Inflammatory macrophage treated with lipopolysaccharide for 1 hour (primary cell): ENCODE measurements around the gene ETV7.
"Not testable (repeated sequence)": the region's sequence is repeated elsewhere in the genome, so short reads cannot be mapped to it uniquely, and the experiment has no call there.

Source experiments
- DNase-seq, 2 donors: peaks; one replicate each; pipeline ENCODE4 v3.0.0-alpha.2; 2020 to 2022

The ETV7 gene

DNA sequence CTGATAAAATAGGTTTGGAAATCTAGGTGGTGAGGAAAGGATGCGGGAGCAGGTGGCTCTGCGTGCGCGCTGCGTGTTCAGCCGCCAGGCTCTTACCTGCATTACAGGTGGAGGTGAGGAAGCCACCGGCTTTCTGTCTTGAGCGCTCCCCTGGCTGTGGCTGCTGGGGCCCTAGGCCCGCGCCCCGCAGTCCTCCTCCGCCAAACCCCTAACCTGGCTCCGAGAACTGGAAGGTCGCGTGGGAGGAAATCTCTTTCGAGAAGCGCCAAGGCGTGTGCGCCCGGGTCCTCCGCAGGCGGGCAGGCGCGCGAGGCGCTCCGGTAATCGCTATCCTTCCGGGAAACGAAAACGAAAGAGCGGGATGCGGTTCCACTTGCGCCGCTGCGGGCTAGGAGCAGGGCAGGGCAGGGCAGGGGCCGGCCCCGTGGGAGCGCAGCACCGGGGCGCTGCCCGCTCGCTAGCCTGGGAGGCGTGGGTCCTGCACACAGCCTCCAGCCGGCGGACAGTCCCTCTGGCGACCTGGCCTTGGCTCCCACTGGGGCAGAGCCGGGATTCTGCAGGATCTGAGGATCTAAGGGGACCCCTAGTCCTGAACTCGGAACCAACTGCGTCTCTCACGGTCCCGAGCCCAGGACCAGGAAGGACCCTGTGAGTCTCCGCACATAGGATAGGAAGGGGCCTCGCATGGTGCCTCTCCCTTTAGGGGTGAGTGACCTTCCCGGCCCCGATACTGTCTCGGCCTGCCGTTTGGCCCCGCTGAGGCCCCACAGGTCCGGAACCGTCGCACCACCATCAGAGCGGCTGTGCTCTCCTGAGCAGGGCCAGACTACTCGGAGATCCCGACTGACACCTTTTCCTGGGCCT, at the start of gene ETV7:
TSS of gene ETV7 (minus strand) at position 230 of the 864 bp plus-strand sequence. CDS start at position 102, 128 bp downstream.
- peak; percentile 48 to 73 for DNase-seq

DNA sequence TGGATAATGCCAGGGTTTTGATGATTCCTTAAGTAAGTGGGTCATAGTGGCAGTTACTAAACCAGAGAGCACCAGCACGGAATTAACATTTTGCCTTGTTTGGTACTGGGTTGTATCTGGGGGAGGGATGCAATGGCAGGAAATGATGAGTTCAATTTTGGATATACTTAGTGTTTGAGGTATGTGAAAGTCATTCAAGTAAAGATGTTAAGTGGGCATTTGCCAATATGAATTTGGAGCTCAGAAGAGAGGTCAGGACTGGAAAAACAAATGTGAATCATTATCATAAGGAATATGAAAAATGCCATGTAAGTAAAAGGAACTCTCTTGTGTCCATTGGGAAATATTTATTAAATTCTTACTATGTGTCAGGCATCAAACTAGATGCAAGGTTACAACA, 49.0 kb upstream of the ETV7 start:
- DNase-seq, result no peak

DNA sequence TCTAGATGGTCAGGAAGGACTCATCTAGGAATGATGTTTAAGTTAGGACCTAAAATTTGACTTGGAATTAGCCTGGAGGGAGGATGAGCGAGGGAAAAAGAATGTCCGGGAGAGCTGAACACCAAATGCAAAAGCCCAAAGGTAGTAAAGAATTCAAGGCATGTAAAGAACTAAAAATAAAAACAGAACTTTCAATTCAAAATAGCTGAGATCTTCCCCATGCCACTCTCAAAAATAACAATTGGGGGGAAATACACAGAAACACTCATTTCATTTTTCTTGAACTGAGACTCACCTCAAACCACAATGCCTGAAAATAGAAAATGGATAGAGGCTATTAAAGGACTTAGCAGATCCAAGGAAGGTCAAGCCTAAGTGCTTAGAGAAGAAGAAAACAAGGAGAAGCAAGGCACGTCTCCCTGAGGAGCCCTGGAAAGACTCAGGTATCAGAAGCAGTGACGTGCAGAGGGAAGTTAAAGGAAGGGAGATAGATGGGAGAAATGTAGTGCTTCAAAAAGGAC, 44.7 kb upstream of the ETV7 start:
- DNase-seq, result no peak

DNA sequence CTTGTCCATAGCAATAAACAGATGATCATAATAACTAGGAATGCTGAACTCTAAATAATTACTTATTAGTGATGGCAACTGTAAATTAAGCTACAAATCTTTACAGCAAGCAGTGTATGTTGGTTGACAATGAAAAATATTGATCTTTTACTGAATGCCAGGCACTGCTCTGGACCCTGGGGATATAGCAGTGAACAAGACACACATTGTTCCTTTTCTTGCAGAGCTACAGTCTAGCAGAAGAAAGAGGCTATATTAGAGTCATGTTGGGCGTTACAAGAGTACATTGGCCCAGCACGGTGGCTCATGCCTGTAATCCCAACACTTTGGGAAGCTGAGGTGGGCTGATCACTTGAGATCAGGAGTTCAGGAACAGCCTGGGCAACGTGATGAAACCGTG, 43.7 kb upstream of the ETV7 start:
- no peak for DNase-seq

DNA sequence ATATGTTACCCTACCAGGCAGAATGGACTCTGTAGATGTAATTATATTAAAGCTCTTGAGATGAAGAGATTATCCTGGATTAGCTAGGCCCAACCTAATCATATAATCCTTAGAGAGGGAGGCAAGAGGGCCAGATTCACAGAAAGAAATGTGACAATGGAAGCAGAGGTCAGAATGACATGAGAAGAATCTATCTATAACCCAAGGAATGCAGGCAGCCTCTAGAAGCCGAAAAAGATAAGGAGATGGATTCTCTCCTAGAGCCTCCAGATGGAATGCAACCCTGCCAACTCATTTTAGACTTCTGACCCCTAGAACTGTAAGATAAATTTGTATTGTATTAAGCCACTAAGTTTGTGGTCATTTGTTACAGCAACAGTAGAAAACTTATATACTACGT, 42.9 kb upstream of the ETV7 start:
- no peak for DNase-seq

DNA sequence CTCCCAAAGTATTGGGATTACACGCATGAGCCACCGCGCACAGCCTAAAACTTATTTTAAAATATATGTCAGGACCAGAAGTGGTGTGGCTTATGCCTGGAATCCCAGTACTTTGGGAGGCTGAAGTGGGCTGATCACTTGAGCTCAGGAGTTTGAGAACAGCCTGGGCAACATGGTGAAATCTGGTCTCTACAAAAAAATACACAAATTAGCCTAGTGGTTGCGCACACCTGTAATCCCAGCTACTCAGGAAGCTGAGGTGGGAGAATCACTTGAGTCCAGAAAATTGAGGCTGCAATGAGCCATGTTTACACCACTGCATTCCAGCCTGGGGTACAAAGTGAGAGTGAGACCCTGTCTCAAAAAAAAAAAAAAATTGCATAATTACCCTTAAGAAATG, 41.4 kb upstream of the ETV7 start:
- peak in 1 of 2 donors; percentile 17 for DNase-seq

DNA sequence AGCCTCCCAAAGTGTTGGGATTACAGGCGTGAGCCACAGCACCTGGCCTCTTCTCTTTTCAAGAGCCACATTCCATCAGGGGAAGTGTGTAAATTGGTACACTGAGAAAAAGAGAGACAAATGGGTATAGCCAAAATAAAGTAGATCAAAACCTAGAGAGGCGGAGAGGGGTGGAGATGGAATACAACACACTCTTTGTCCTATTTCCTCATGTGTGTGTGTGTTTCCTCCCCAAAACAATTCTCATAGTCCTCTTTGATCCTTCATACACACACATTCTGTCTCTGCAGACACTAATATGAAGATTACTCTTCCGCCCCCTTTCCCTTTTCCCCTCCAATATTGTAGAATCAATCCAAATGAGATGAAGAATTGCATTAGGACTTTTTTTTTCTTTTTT, 39.2 kb upstream of the ETV7 start:
- no peak for DNase-seq

DNA sequence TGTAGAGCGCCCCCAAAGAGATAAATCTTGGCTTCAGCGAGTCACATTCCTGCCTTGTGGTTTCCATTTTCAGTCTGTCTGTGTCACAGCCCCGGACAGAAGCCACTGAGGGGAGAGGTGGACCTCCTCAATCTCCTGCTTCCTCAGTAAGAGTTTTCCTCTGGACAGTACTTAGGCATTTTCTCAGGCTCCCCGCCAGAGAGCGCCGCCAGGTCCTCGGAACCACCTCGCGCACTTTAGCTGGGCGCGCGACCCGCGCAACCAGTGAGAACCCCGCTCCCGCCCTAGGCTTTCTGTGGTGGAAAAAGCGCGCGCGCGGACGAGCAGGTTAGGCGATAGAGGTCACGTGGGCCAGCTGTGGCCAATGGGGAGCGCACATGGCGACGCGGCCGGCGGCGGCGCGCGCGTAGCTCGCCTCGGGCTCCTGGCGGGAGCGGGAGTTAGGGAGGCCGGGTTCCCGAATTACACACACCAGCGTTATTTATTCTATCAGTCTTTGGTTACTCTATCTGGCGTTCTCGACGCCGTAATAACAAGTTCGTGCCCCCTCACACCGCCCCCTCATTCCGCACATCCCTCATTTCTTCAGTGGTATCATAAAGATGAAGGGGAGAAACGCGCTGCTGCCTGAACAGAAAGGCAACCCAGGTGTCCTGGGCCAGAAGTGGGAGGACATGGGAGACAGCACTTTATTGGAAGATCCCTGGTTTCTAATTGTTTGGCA, 35.8 kb upstream of the ETV7 start:
- peak; percentile 97 for DNase-seq

DNA sequence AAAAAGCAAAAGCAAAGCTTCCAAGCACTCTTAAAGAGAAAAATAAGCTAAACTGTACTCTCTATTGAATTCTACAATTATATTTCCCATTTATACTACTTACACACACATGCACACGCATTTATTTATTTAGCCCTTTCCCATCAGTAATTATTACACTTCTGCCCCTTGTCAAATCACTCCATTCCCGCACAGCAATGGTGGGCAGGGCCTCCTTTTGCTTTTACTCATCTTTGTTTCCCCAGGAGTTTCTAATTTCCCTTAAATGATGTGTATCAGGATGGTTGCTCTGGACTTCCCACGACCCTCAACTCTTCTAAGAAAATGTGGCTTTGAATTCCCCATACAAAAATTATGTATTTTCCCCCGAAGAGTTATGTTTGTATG, 35.2 kb upstream of the ETV7 start:
- no peak for DNase-seq

DNA sequence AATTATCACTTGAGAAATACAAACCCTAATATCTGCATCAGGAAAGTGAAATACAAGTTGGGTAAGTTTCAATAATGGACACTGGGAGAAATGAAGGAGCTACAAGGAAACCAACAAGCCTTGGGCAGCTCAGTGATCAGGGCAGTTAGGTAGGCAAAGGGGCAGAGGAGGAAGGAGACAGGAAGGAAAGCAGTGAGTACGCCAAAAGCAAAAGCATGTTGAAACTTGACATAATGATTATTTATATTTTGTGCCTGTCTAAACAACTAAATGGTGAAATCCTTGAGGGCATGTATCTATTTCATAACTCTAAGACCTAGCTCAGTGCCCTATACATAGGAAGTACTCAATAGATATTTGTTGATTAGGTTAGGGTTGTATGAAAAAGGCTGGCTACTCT, 31.8 kb upstream of the ETV7 start:
- DNase-seq, result peak in 1 of 2 donors; percentile 18

DNA sequence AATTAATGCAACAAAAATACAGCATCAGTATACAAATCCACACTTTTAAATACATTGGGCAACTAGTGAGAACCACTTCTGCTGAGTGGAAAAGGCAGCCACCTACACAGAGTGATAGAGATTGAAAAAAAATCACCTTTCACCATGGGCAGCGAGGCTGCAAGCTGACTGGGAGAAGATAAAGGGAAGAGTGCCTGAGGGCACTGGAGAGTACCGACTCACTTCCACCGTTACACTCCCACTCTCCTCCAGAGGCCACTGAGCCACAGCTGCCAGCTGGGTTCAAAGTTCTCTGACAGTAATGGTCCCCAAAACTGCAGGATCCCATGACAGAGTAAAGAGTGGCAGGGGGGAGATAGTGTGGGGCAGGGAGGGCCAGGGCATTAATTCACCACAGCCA, 31.1 kb upstream of the ETV7 start:
- no peak for DNase-seq

DNA sequence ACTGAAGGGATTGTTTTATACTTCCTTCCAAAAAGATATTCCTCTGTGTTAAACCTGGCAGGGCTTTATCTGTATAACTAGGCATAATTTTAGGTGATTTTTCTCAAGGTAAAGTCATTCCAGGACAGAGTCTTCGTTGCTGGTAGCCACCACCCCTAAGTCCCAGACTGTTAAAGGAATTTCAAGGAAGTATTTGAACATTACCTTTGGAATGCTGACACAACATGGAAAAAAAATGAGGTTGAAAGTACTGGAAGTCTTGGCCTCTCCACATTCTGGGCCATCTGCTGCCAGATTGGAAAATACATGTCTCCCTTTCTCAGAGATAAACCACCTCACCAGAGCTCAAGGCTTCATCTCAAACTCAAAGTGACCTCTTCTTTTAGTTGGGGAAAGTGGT, 27.0 kb upstream of the ETV7 start:
- no peak for DNase-seq

DNA sequence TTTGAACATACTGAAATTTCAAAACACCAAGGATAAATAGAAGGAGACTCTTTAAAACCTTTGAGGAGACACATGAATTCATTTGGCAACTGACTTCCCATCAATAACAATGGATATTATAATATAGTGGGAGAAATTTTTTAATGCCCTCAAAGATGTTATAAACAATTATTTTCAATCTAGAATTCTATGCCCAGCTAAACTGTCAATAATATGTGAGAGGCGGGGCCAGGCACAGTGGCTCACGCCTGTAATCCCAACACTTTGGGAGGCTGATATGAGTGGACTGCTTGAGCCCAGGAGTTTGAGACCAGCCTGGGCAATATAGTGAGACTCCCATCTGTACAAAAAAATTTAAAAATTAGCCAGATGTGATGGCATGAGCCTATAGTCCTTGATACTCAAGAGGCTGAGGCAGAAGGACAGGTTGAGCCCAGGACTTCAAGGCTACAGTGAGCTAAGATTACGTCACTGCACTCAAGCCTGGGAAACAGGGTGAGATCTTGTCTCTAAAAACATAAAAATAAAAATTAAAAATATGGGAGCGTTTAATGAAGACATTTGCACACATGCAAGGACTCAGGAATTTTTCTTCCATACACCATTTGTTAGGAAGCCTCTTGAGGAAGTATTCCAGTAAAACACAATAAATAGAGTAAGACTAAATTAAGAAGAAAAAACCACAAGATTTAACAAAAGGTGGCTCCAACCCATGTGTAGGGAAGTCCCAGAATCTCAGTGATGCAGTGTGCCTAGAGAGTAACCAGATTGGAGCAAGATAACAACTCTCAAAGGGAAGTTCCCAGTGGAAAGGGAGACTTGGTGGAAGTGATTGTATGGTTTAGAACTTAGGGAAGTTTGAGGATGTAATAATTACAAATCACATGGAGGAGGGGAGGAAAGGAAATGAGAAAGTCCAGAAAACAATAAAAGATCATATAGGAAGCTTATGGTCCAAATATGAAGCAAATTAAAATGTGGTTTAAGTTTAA, 26.3 kb upstream of the ETV7 start:
- peak; percentile 17 to 57 for DNase-seq

DNA sequence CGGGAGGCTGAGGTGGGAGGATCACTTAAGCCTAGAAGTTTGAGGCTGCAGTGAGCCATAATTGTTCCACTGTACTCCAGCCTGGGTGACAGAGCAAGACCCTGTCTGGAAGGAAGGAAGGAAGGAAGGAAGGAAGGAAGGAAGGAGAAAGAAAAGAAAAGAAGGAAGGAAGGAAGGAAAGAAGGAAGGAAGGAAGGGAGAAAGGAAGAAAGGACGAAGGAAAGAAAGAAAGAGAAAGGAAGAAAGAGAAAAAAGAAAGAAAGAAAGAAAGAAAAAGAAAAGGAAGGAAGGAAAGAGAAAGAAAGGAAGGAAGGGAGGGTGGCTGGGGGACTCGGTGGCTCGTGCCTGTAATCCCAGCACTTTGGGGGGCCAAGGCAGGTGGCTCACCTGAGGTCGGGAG, 22.2 kb upstream of the ETV7 start:
- not testable (repeated sequence) for DNase-seq

DNA sequence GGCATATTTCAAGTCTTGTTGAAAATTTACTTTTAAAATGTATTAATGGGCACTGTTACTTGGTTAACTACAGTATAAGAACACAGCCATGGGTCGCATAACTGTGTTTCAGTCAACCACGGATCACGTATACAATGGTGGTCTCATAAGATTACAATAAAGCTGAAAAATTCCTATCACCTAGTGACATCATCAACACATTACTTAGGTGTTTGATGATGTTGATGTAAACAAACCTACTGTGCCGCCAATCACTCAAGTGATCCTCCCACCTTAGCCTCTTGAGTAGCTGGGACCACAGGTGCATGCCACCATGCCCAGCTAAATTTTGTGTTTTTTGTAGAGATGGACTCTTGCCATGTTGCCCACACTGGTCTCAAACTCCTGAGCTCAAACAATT, 16.7 kb upstream of the ETV7 start:
- DNase-seq, result no peak

DNA sequence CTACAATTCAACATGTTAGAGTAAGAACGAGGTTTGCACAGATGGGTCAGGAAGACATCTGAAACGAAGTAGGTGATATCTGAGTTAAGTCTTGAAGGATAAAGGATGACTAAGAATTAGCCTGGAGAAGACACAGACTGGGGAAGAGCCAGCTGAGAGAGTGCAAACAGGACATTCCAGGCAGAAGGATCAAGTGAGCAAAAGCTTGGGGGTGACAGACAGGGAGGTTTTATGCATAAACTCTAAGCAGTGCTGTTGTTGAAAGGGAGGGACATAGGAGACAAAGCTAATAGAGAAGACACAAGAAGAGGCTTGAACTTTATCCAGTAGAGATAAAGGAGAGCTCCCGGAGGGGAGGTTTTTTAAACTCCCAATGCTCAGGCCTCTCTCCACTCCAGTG, 15.0 kb upstream of the ETV7 start:
- DNase-seq, result no peak

DNA sequence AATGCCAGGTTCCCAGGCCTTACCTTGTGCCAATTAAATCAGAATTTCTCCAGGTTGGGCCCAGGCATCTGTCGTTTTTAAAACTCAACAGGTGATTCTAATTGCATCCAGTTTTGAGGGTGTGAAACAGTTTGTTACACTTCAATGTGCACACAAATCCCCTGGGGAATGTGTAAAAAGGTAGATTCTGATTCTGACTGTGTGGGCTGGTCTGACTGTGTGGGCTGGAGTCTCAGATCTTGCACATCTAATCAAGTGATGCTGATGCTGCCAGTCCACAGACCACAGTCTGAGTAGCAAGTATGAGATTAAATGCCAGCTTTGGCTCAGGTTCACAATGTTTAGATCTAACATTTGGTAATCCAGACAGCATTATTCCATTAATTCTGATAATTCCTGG, 12.5 kb upstream of the ETV7 start:
- no peak for DNase-seq

DNA sequence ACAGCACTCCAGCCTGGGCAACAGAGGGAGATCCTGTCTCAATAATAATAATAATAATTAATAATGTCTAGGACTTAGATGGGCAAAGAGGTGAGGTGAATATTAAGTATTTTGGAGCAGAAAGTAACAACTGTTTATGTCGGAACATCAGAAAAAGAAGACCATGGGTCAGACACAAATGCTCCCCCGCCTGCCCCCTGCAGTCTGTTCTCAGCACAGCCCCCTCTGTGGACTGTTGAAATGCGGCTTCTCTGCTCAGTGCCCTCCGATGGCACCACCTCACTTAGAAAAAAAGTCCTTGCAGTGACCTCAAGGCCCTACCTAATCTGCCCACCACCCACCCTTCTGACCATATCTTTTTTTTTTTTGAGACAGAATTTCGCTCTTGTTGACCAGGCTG, 5.2 kb upstream of the ETV7 start:
- DNase-seq, result no peak

DNA sequence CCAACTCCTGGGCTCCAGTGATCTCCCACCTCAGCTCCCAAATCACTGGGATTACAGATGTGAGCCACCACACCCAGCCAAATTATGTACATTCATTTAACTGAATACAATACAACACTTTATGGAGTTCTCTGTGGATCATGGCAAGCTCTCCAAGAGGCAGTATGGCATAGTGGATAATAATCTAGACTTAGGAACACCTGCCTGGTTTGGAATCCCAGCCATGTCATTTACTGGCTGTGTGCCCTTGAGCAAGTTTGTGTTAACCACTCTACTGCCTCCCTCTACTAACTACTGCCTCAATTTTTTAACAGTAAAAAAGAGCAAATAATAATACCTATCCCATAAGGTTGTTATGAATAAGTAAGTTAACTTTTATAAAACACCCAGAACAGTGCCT, 1.9 kb upstream of the ETV7 start:
- DNase-seq, result no peak

DNA sequence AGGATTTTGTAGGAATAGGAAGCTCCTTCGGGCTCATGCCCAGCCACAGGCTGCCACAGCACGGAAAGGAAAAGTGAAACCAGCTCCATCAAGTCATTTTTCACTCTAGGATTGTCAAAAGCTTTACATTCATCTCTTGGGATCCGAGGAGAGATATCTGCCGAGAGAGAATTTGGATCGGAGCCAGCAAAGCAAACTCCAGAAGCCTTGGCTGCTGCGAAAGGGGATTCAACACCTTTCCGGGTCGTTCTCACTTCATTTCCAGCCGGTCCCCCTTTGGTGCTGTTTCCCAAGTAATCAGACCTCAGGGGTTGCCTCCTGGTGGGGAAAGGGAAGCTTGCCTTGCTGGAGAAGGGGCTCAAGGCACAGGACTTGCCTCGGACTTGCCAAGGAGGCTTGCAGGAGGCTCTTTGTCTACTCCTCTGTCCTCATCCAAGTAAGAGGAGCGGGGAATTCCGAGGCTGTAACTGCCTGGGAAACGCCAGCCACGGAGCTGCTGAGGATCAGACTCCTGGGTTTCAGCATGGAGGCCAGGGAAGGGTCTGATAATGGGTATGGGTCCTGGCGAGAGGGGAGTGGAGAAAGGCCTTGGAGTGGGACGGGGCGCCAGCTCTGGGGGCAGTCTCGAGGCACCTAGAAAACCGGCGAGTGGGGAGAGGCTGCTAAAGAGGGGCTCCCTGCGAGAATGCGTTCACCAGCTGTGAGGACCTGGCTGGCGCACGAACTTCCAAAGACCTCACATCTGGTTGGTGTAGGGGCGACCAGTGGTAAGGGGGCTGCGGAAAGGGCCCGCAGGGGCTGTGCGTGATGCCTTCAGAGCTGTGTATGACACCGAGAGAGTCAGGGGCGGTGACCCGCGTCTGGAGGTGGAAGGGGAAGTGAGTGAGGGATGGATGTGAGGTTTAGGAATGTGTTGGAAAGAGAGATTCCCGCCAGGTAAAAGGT, 702 bp downstream of the ETV7 start:
- peak; percentile 37 to 48 for DNase-seq

DNA sequence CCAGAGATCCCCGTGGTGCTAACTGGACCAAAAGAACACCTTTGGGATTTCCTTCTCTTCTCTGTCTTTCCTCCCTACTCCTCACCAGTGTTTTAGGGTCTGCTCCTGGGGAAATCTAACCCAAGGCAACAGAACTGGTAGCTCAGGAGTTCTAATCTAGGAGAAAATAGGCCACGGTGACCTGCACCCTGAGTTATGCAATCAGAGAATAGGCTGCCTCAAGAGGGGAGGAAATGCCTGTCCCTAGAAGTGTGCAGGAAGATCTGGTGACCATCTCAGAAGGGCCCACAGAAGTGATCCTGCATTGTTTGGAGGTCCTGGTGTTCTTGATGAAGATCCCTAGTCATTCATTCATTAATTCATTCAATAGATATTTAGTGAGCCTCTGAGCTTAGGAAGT, 3.4 kb downstream of the ETV7 start:
- no peak for DNase-seq

DNA sequence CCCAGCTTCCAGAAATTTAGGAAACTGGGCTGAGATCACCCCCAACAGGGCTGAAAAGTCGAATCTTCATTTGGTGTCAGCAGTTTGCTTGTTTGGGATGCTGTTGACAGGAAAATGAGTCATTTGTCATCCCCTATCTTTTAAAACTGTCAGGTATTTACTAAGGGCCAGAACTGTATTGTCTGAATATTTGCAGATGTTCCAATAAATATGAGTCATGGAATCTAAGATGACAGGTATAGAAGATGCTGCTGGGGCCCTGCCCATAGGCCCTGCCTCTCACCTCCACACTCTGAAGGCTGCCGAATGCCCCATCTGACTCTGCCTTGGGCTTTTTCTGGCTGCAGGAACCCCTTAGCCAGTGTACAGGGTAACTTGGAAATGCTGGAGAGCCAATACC, 3.9 kb downstream of the ETV7 start:
- DNase-seq, result no peak
